DMS53 treated with DMSO at 0.1 percent for 48 hours (cell line): ENCODE results near the gene SHLD1.

Experiments
- DNase-seq: peaks from one replicate; lab custom pipeline; 2025; ENCODE audit not compliant: unreplicated experiment; lab: John Stamatoyannopoulos, UW

The SHLD1 gene

DNA sequence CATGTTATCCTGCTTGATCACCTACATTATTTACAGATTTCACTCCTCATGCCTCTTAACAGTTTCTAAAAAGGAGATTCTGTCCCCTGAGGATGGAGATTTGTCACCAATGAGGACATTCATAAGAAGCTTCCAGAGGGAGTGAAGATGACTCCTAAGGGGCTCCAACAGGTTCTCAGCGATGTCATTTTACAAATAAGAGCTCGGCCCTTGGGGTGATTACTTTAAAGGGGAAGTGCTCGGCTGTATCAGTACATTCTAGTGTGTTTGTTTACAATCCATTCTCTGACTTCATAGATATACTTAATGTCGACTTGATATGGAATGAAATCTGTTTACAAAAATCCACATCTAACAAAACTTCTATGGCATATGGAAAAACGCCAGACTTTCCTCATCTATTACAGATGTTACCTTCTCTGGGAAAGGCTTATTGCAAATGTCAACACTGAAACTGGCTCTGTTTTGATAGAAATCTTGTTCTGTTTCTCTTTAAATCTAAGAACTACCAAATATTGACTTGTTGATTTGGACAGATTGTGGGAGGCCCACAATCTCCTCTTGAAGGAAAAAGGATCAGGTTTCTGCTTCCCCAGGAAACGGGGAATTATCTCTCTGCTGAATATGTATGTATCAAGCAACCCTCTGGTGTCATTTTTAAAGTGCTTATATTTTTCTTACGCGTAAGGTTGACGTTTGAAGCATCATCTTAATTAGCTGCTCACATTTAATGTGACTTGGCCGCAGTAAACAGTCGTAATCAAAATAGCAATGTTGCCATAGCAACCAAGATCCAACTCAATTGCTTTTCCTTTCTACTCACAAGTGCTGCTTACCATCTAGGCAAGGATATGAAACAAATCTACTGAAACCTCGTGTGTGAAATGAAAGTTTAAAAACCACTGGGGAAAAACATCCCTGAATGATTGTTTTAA, 95.7 kb downstream of the SHLD1 start:
- DNase-seq, result peak; percentile 28

DNA sequence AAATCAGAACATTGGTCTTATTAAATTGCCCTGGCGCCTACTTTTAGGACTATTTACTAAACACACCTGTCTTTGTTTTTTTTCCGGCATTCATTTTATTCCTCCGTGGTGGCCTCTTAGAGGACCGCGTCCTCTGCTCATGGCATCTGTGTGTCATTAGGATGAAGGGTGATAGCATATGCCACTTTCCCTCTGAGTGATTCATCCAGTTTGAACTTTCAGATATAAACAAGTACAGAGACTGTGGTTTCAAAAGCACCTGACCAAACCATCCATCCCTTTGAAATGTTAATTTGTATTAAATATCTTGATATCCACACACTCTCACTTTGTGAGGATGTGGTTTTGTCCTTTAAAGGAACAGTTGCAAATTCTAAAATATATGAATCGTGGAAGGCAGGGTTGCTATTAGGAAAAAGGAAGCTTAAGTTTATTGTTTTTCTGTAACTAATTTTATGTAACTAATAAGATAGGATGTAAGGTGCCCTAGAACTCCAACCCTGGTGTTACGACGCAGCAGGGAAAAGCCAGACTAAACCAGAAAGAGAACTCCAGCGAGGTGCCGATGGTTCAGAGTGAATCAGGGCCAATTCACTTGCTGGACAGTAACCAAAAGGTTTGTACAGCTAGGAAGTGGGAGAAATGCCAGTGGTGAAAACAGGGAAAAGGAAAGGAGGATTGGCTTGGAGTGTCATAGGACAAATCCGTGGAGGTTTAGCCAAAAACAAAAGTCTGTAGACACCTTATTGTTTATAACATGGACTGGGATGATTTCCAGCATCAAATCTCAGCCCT, 98.7 kb downstream of the SHLD1 start:
- DNase-seq, result peak; percentile 63

DNA sequence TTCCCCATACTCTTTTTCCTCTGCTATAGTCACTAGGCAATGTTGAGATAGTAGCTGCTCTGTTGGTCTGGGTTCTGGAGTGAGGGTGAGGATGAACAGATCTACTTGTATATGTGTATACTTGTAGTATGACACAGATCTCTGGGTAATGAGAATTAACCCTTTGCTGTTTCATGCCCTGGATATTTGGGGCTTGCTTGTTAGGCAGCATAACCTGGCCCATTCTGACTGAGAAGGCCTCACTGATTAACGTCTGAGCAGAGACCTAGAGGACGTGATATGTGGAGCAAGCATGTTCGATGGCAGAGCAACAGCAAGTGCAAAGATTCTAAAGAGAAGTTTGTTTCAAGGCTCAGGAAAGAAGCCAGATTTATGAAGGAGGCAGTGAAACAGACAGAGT, 105.7 kb downstream of the SHLD1 start:
- no peak for DNase-seq

GRCh38 chr20:5859608-5860007, 109.4 kb downstream of the SHLD1 start:
- no peak for DNase-seq

GRCh38 chr20:5862703-5863039, 112.5 kb downstream of the SHLD1 start:
- no peak for DNase-seq

- DNase-seq, result no peak
Measured at GRCh38 chr20:5863040-5863833, 113.0 kb downstream of the SHLD1 start.

DNA sequence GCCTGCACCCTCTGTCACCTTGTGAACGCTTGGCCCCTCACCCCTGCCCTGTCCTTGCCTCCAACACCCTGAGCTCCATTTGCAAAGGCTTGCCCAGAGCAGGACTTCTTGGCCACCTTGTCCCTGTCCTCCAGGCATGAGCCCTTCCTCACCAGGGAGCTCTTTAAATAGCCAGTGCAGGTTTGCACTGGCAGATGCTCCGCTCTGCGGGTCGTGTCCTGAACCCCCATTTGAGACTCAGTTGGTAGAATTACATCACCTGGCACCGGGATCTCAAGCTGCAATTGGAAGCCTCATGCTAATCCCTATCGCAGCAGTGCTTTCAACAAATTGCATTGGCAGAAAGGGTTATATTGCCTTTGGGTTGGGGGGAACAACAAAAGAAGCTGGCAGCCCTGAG, 114.2 kb downstream of the SHLD1 start:
- DNase-seq, result no peak

- no peak for DNase-seq
Measured at GRCh38 chr20:5864873-5865587, 114.8 kb downstream of the SHLD1 start.

GRCh38 chr20:5865604-5866003, 115.4 kb downstream of the SHLD1 start:
- DNase-seq, result no peak

DNA sequence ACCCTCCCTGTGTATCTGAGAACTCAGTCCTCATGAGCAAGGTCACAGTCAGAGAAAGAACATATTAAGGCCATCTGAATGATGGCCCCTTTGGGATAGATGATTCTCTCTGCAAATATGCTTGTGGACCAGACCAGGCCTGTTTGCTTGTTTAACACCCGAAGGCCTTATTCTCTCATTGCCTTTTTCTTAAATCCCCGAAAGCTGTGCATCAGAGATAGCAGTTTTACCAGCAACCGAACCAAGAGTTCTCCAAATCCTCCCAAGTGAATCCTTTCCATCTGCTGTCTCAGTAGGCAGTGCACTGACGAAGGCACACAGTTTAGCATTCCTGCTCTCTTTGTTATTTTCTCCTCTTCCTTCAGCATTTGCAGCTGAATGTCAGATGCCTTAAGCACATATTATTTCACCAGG, 120.4 kb downstream of the SHLD1 start:
- no peak for DNase-seq

GRCh38 chr20:5871459-5872410, 121.5 kb downstream of the SHLD1 start:
- DNase-seq, result no peak

DNA sequence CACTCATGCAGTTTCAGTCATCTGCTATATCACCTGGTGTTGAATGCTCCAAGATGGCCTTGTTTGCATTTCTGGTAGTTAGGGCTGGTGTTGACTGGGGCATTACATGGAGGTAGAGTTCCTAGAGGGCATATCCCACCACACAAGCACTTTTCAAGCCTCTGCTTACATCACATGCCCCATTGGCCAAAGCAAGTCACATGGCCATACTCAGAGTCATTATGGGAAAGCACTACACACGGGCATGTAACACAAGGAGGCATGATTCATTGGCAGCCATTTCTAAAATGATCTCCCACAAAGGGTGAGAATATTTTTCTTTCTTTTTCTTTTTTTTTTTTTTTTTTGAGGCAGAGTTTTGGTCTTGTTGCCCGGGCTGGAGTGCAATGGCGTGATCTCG, 126.9 kb downstream of the SHLD1 start:
- DNase-seq, result no peak

DNA sequence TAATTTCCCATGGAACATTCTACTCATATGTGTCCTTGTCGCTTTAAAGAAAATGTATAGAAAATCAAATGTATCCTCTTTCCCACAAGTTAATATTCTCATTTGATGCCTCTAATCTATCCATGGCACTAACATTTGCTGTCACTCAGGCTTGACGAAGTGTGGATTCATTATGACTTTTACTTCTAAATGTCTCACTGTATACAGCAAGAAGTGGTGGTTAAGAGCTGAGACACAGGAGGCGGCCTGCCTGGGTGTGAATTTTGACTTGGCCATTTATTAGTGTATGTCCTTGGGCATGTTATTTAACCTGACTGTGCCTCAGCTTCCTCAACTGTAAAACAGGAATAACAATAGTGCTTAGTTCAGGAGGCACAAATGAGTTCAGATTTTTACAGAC, 130.1 kb downstream of the SHLD1 start:
- DNase-seq, result no peak

- DNase-seq, result no peak
Measured at GRCh38 chr20:5881703-5882102, 131.5 kb downstream of the SHLD1 start.

GRCh38 chr20:5882166-5882565, 132.0 kb downstream of the SHLD1 start:
- no peak for DNase-seq

- no peak for DNase-seq
Measured at GRCh38 chr20:5884465-5885335, 134.5 kb downstream of the SHLD1 start.

DNA sequence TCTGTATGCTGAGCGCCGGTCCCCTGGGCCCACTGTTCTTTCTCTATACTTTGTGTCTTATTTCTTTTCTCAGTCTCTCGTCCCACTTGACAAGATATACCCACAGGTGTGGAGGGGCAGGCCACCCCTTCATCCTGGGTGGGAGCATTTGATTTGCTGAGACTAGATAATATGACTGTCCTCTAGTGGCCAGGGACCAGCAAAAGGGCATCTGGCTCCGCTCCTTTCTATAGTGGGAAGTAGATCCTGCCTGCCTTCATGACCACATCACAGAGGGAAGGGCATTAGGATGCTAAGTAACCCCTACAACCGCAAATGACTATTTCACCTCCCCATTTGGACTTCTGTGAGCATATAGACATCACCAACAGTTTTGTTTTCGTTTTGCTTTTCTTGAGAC, 135.7 kb downstream of the SHLD1 start:
- DNase-seq, result no peak

GRCh38 chr20:5886788-5887187, 136.6 kb downstream of the SHLD1 start:
- no peak for DNase-seq

GRCh38 chr20:5887386-5887785, 137.2 kb downstream of the SHLD1 start:
- DNase-seq, result no peak
